ENCODE results near the gene SNX8.

Gene SNX8

DNA sequence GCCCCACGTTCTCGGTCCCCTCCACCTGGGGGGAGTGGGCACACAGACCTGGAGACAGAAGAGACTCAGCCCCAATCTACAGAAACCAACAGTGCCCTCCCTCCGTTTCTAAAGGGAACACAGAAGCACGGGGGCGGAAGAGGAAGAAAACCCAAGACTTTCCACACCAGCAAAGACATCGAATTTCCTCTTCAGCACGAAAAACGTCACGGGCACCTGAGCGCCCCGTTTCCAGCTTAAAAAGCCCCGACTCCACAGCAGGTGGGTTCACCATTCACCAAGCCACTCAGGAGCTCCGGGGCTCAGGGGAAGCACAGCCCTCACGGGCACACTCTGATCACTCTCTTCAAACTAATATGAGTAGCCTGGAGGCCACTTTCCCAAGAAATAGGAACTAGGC, 52.6 kb downstream of the SNX8 start:
- DNase-seq (ENCODE audit: low read depth): no peak

- no peak for DNase-seq (ENCODE audit: low read depth)
These were observed 53.4 kb downstream of the SNX8 start for GRCh38 chr7:2260820-2261219.

- DNase-seq (ENCODE audit: low read depth): no peak
These were observed 54.8 kb downstream of the SNX8 start for GRCh38 chr7:2259480-2259879.

DNA sequence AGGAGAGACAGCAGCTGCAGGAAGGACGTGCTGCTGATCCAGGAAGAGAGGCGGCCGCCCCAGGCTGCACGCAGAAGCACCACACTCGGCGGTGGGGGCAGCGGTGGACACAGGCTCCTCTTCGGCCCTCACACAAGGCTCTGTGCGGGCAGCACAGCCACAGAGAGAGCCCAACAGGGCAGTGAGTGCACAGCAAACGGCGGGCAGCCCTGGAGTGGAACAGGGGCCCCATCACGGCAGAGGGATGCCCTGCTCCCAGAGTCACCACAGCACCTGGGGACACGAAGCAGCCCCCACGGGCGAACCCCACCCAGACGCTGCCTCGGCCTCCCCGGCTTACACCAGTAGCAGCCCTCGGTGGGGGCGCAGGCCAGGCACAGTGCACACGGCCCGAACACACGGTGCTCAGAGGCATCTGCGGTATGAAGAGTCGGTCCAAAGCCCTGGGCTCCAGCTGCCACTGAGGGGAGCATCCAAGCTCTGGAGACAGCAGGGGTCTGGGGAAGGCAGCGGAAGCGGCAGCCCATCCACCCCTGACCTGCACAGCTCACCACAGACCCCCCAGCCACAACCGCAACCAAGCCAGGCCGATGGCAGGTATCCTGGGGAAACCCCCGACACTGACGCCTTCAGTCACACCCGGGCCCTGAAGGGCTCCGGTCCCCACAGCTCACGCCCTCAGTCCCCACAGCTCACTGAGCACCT, 55.4 kb downstream of the SNX8 start:
- DNase-seq (ENCODE audit: low read depth): no peak

- no peak for DNase-seq (ENCODE audit: low read depth)
These were observed 56.6 kb downstream of the SNX8 start for GRCh38 chr7:2257651-2258050.

GRCh38 chr7:2257046-2257551, 57.1 kb downstream of the SNX8 start:
- no peak for DNase-seq (ENCODE audit: low read depth)

DNA sequence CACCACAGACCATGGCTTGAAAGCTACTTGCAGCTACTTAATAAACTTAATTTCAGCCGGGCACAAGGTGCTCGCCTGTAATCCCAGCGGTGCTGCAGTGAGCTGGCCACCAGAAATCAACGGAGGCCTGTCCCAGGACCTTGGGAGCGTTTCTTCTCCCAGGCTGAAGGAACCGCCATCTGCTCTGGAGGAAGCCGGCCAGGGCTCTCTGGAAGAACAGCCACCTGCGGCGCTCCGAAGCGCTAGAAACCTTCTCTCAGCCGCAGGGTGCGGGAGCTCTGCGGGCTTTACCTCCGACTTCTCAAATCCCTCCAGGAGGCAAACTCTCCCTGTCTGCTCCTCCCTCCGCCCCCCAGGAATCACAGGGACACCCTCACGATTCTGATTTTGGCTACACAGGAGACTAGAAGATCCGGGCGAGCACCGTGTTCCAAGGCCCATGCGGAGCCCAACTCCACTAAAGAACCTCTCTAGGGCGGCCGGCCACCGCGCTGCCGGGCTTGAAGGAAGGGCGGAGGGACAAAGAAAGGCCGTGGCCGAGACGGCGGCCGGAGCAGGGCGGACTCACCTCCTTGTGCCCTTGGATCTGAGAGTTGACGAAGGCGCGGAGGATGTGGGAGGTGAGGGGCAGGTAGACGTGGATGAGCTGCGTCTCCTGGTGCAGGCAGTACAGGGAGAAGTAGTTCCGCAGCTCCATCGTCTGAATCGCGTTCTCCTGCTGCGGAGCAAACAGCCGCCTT, 57.8 kb downstream of the SNX8 start:
- no peak for DNase-seq (ENCODE audit: low read depth)

GRCh38 chr7:2255145-2256139, 58.8 kb downstream of the SNX8 start:
- DNase-seq (ENCODE audit: low read depth): no peak

DNA sequence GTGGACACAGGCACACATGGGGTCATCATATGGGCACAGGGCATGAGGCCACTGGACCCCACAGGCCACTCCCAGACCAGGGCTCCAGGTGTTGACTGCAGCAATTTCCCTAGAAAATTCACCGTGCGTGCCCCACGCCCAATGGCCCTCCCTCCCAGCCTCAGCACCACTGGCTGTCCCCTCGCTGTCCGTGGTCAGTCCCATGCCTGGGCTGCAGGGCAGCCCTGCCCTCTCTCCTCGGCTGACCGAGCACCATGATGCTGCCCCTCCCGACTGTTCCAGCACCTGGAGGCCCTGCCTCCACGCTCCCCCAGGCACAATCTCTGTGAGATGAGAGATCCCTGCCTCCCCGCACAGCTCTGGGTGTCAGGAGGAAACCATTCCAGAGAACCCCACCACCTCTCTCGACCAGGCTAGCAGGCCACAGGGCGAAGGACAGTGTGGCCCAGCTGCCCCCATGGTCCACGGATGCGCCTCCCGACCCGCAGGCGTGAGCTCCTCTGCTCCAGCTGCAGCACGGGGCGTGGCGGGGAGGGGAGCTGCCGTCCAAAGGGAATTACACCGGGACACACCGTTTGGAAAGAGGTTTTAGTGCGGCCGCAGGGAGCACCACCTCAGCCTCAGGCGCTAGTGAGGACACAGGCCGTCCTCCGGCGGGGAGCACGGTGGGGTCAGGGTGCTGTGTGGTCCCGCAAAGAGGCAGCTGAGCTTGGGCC, 59.7 kb downstream of the SNX8 start:
- no peak for DNase-seq (ENCODE audit: low read depth)

DNA sequence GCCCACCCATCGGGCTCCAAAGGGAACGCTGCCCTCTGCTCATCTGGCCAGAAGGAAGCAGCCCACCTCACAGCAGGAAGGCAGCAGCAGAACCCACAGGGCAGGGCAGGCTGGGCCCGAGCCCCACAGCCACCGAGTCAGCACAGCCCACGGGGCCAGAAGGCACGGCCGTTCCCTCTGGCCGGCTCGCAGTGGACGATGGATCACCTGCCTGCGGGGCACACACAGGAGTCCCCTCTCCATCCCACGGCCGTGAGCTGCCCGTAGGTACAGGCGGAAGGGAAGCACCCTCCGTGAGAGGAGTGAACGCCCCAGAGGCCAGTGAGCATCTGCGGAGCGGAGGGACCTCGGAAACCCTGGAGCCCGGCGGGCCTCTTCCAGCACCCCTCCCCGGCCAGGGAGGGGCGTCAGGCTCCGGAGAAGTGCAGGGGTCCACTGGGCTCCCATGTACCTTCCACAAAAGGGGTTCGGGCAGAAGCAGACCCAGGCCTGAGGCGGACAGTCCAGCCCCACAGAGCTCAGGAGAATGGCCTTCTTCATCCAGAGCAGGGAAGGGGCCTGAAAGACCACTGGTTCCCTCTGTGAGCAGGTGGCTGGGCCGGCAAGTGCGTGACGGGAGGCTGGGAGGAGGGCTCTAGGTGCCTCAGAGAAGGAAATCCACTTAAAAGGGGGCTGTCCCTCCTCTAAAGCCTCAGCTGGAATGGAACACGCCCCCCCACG, 60.6 kb downstream of the SNX8 start:
- no peak for DNase-seq (ENCODE audit: low read depth)

DNA sequence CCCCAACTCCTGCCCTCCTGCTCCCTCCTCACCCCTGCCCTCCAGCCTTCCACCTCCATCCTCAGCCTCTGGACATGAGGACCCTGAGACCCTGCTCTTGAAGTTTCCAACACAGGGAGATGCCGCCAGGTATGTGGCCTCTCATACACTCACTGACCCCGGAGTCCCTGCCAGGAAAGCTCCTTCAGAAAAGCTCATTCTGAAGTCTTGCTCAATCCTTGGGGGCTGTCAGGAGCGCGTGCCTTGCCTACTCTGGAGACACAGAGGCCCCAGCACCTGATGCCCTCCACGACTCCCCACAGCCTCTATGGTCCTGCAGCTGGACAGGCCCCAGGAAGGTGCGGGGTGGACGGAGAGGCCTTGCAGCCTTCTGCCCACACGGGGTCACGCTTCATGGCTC, 61.2 kb downstream of the SNX8 start:
- no peak for DNase-seq (ENCODE audit: low read depth)

DNA sequence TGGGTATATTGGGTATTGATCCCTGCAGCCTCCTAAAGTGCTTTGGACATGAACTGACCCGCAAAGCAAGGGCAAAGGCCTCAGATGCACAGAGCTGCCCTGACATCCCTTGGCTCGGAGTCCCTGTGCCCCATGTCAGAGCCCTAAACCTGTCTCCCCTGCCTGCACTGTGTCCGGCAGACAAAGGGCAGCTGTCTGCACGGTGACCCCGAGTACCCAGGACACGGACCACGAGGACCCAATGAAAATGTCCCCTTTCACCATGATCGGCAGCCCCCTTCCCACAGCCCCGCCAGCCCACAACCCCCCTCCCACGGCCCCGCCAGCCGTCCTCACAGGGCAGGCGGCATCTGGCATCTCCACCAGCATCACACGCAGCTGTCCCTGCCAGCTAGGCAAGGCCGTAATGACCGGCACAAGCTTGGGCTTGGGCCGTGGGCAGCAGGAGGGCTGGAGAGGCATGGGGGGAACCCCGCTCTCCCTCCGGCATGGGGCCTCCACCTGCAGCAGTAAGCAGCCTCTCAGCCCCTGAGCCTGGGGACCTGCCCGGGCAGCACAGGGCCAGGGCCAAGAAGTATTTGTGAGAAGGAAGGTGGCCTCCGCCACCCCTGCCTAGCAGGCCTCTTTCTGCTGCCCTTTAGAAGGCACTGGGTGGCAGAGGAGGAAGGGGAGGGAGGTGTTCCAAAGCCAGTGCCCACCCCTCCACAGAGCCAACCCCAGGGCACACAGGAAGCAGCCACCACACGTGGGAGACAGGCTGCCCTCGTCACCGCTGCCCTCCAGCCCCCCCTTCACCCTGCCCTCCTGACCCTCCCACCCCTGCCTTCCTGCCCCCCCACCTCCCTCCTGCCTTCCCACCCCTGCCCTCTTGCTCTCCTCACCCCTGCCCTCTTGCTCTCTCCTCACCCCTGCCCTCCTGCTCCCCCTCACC, 62.1 kb downstream of the SNX8 start:
- no peak for DNase-seq (ENCODE audit: low read depth)

- DNase-seq (ENCODE audit: low read depth): no peak
These were observed 62.9 kb downstream of the SNX8 start for GRCh38 chr7:2251381-2251780.

DNA sequence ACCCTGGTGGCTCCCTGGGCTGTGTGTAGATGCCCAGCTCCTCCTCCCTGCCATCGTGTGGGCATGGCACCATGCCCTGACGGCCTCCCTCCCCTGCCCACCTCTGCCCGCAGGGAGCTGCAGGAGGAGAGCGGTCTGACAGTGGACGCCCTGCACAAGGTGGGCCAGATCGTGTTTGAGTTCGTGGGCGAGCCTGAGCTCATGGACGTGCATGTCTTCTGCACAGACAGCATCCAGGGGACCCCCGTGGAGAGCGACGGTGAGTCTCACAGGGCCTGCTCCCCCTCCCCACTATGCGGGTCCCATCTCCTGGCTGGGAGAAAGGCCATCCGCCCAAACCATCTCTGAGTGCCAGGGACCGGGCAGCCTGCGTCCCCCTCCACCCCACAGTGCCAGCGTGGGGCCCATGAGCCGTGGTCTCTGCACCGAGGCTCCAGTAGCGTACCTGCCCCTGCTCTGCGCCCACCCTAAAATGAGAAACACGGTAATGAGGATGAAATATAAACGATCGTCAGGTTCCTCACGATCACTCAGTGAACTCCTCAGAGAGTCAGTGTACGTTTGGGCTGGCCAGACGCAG, 64.4 kb downstream of the SNX8 start:
- DNase-seq (ENCODE audit: low read depth): no peak

DNA sequence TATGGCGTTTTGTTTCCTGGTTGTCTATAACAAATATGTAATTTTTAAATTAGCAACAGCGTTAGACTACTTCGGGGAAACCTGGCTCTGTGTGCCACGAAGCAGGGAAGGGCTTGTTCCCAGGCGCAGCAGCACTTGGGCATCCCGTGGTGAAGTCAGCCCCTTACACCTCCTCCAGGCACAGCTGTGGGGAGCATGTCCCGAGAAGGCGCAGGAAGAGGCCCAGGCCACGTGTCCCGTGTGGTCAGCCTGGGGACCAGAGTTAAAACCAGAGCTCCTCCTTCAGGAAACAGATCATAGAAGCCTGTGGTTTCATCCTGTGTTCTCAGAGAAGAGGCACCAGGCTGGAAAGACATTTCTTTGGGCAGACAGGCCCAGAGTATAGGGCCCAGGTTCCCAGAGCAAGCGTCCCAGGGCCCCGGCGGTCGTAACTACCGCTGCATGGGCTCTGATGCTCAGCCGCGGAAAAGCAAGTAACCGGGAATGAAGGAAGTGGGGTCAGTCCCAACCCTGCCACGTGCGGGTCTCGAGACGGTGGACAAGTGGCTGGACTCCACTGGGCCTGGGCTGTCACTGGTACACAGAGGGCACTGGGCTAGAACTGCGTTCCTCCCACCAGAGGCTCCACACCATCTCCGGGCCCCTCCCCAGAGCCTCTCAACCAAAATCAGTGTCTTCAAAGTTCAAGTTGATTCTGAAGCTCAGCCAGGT, 65.1 kb downstream of the SNX8 start:
- no peak for DNase-seq (ENCODE audit: low read depth)

GRCh38 chr7:2247141-2247995, 66.9 kb downstream of the SNX8 start:
- DNase-seq (ENCODE audit: low read depth): no peak

GRCh38 chr7:2245883-2246675, 68.2 kb downstream of the SNX8 start:
- DNase-seq (ENCODE audit: low read depth): no peak
